Daoy (cell line): ENCODE results near the gene TF. TPM values are rescaled to one million over a fixed set of nuclear protein-coding genes. Genes with fewer than 3 reads are reported as not detected.
"Not testable (repeated sequence)": the region's sequence is repeated elsewhere in the genome, so short reads cannot be mapped to it uniquely, and the experiment has no call there.

Experiments
- DNase-seq: peaks from one replicate; pipeline ENCODE4 v3.0.0-alpha.2; 2015; ENCODE audit warnings: low read depth
- total RNA-seq: library from RNA; depleted of rRNA; stranded (reverse); fragments of >200 nt; shearing (Covaris generic); gene quantifications from 2 replicates; pipeline ENCODE4 v1.2.3, GENCODE V29; 2014

TF gene
- total RNA-seq, 1 experiment from 2014 or later = not detected

GRCh38 chr3:133763797-133764683, 17.8 kb downstream of the TF start:
- DNase-seq = no peak

GRCh38 chr3:133765256-133765655, 19.1 kb downstream of the TF start:
- DNase-seq = no peak

DNA sequence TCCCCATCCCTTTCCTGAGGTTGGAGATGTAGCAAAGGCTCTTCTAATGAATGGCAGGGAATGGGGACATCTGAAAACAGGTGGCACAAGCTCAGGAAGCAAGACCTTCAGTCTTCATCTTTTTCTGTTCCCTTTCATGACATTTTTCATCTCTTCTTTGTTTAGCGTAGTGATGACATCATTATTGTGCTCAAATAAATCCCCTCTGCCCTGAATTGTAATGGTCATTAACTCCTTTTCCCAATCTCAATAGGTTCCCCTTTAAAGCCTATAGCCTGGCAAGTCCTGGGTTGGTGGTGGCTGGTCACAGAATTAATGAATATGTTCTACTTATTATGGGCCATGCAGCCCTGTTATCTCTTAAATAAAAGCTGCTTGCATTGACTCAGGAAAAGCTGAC, 21.4 kb downstream of the TF start:
- DNase-seq = no peak

GRCh38 chr3:133769536-133769935, 23.3 kb downstream of the TF start:
- no peak for DNase-seq

DNA sequence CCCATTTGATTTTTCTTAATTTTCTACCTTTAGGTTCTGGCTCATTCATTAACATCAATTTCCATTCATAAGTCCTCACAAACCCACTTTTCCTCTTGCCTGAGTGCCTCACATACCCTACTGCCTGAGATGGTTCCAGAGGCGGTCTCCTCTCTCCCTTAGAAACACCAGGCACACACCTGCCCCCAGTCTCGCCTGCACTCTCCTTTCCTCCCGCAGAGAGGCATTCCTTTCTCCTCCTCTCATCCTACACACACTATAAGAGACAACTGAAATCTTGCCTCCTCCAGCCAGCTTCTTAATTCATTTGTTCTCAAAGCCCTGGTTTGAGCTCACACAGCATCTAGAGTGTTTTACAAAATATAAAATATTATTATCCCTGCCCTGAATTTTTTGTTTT, 27.5 kb downstream of the TF start:
- no peak for DNase-seq

- DNase-seq = no peak
Measured at GRCh38 chr3:133775309-133775708, 29.1 kb downstream of the TF start.

DNA sequence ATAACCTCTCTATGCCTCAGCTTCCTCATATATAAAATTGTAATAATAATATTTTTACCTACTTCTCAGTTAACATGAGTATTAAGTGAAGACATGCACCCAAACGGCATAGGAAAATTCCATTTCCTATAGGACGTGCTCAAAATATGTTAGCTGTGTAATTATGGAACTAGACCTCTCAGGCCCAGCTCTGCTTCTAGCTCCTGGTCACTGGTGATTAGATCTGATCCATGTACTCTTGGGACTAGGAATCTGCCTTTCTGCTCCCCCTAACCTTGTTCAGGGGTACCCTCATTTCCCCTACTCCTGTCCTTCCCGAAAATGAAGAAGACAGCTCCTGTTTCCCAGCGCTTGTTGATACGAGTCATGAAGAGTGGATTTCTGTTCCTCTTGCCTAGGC, 29.6 kb downstream of the TF start:
- DNase-seq = no peak

- DNase-seq = no peak
Measured at GRCh38 chr3:133776794-133777438, 30.7 kb downstream of the TF start.

GRCh38 chr3:133777807-133778568, 31.8 kb downstream of the TF start:
- no peak for DNase-seq

DNA sequence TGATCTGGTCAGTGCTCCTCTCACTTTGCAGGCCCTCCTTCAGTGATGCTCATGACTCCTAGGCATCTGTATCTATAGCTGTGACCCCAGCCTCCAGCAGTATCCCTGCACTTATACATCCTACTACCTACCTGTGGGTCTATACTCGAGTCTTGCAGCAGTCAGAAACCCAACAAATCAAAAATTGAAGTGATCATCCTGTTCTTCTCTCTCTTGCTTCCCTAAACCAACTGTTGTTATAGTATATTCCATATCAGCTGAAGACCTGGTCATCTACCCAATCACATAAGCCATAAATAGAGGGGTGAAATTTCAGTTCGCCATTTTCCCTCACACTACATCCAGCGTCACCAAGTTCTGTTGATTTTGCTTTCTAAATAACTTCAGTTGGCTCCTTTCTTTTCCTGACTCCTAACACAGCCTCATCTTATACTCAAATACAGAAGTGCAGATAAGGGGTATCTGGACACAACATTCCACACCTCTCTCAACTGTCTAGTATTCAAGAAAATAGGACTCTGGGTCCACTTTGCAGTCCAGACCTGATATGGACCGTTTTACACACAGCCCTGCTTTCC, 33.5 kb downstream of the TF start:
- DNase-seq = no peak

DNA sequence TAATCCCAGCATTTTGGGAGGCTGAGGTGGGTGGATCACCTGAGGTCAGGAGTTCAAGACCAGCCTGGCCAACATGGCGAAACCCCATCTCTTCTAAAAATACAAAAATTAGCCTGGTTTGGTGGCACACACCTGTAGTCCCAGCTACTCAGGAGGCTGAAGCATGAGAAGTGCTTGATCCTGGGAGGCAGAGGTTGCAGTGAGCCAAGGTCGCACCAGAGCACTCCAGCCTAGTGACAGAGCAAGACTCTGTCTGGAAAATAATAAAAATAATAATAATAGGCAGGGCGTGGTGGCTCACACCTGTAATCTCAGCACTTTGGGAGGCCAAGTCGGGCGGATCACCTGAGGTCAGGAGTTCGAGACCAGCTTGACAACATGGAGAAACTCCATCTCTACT, 34.6 kb downstream of the TF start:
- DNase-seq = not testable (repeated sequence)

DNA sequence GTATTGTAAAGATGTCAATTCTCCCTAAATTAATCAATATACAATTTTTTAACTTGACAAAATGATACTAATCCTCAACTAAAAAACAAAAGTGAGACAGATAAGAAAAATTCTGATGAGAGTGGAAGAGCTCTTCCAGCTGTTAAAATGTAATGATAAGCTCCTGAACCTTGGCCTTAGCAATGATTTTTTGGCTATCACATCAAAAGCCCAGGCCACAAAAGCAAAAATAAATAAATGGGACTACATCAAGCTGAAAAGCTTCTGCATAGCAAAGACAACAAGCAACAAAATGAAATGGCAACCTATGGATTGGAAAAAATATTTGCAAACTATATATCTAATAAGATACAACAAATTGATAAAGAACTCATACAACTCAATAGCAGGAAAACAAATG, 35.4 kb downstream of the TF start:
- no peak for DNase-seq

- no peak for DNase-seq
Measured at GRCh38 chr3:133782454-133782853, 36.3 kb downstream of the TF start.

GRCh38 chr3:133783762-133784161, 37.6 kb downstream of the TF start:
- no peak for DNase-seq

- no peak for DNase-seq
Measured at GRCh38 chr3:133788024-133788423, 41.8 kb downstream of the TF start.

GRCh38 chr3:133792171-133792763, 46.1 kb downstream of the TF start:
- no peak for DNase-seq

DNA sequence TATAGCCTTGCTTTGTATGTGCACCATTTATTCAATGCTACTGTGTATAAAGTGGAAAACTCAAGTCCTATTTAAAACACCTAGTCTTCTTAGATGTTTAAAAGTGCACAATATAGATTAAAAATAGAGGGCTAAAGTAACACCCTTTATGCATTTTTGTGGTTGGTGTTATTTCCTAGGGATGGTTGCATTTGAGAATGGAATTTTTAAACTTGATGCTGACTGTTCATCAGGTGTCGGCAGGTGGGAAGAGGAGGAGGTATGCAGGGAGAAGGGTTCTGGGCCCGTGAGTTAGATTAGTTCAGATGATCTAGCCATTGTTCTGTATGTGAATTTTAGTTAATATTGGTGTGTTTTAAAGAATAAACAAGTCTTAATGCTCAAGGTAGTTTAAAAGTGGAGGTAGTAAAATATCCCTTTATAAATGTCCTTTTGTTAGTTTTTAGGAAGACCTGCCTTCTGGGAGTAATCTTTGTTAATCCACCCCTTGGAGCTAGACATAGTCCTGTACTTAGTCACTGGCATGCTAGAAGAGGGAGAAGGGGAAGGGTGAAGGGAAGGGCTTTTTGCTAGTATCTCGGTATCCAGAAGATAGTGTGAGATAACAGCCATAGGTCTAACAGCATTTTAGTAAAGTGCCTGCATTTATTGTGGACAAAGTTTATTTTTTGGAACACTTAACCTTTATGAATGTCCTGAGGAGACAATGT, 51.4 kb downstream of the TF start:
- no peak for DNase-seq

DNA sequence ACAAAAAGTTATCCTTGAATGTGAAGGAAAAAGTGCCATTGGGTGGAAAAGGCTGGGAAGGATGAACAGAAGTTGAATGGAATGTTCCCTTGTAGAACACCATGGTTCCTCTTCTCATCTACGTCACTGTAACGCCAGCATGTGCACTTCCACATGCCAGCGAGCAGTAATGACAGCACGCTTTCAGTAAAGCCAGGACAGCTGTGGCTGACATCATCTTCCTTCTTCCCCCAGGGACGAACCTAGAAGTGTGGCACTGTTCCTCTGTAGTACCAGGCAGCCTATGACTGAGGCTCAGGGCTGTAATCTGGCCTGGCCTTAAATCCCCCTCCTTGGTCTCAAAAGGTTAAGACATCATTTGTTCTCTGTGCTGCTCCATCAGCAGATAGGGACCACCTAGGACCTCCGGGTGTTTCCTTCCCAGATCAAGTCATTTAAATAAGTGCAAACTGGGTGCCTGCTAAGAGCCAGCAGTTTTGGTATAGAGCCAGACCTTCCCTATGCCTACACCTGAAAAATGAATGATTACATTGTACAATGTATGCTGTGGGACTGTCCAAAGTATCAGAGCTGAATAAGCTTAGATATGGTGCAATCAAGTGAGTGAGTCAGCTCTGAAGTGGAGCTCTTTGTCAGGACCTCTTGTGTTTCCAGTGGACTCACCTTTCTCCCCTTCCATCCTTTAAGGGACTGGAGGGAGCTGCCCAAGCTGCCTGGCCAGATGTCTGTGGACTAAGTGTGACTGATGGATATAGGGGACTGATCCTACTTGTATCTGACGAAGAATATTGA, 53.8 kb downstream of the TF start:
- no peak for DNase-seq

DNA sequence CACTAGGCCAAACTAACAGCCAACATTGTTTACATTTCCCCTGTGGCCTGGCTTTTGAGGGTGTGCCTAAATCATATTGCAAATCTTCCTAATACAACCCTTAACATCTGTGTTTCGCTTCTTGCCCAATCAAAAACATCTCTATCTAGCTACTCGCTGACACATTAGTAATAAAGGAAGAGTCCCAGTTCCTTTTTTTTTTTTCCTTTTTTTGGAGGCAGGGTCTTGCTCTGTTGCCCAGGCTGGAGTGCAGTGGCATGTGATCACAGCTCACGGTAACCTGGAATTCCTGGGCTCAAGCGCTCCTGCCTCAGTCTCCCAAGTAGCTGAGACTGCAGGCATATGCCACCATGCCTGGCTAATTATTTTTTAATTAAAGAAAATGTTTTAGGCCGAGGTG, 57.3 kb downstream of the TF start:
- no peak for DNase-seq

DNA sequence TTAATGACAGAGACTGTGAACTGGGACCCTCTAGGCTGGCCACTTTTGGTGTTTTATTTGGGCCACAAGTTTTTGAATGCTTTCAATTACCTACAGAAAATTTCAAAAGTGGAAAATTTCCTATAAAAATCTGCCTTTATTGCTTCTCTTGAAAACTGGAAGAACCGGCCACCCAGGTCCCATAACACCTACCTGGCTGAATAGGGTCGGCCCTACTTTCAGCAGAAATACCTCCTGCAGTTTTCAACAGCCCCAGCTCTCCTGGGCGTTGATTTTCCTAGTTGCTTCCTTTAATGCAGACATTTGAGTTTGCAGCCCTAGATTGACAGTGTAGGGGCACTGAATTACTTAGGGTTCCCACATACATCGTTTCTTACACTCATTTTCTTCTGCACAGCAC, 58.7 kb downstream of the TF start:
- no peak for DNase-seq

DNA sequence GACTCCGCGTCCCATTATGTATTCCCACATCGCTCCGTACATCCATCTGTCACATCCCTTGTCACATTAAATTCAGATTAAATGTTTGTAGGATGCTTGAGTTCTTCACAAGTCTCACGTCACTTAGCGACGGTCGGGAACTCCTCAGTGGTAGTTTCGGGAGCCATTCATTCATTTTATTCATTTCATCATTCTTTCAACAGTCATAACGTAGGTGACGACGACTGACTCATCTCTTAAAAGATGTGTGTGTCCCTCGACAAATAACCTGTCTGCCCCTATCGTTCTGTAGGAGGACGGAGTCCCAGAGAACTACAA, 59.1 kb downstream of the TF start:
- DNase-seq = no peak
